CD4-positive, alpha-beta T cell (primary cell): Measurements from ENCODE around the gene OR9A2. TPM values are rescaled to one million over a fixed set of nuclear protein-coding genes. Genes with fewer than 3 reads are reported as not detected.

Source experiments
- ATAC-seq: fragments of 200-7000 bp; cut with Tn5 transposase; one replicate; pipeline ENCODE4 v1.10.0; 2022; ENCODE audit warnings: mild to moderate bottlenecking; ENCODE audit not compliant: poor library complexity
- CTCF ChIA-PET: fragments of 350-600 bp; sonication (Branson Sonifier 250); formaldehyde crosslinking; loops from one replicate; lab custom pipeline; 2021; ENCODE audit warnings: antibody characterized with exemption, inconsistent platforms; lab: Charles Lee
- POLR2A ChIA-PET: fragments of 350-600 bp; sonication (Branson Sonifier 250); formaldehyde crosslinking; loops from one replicate; lab custom pipeline; 2021; ENCODE audit warnings: antibody characterized with exemption, inconsistent platforms; lab: Charles Lee
- DNase-seq, 14 experiments: peaks; one replicate each; pipeline ENCODE4 v3.0.0-alpha.2; 2013 to 2020; ENCODE audit warnings: mixed read lengths in 2 of 14
- H3K27ac ChIP-seq, 2 donors: one replicate each; pipeline versions ENCODE4 v1.5.1 to v1.7.0; 2013; ENCODE audit warnings: low read length in 2 of 2, low read depth in 1 of 2, mild to moderate bottlenecking in 1 of 2
- H3K27me3 ChIP-seq, 2 experiments: 1 replicate in 1 of 2; 2 replicates in 1 of 2; pipeline versions ENCODE4 v1.6.1 to v1.7.0; 2013; ENCODE audit warnings: low read length in 2 of 2, control low read depth in 1 of 2, mild to moderate bottlenecking in 1 of 2, moderate library complexity in 1 of 2; ENCODE audit not compliant: insufficient read depth in 2 of 2, control insufficient read depth in 1 of 2
- H3K36me3 ChIP-seq: one replicate; pipeline ENCODE4 v1.6.1; 2013; ENCODE audit warnings: low read length, control low read depth; ENCODE audit not compliant: insufficient read depth
- H3K4me1 ChIP-seq: one replicate; pipeline ENCODE4 v1.6.1; 2013; ENCODE audit warnings: low read length, control low read depth; ENCODE audit not compliant: insufficient read depth
- H3K4me3 ChIP-seq: one replicate; pipeline ENCODE4 v1.5.1; 2013; ENCODE audit warnings: mild to moderate bottlenecking, low read length, moderate library complexity
- H3K9me3 ChIP-seq, 2 experiments: 1 replicate in 1 of 2; 2 replicates in 1 of 2; pipeline versions ENCODE4 v1.6.1 to v1.7.0; 2013; ENCODE audit warnings: low read length in 2 of 2, mild to moderate bottlenecking in 2 of 2, control low read depth in 1 of 2, moderate library complexity in 1 of 2; ENCODE audit not compliant: control insufficient read depth in 1 of 2, insufficient read depth in 1 of 2
- H3K27ac Mint-ChIP-seq: one replicate; pipeline ENCODE4 v1.8.0; 2020; ENCODE audit warnings: mixed read lengths
- H3K27me3 Mint-ChIP-seq: one replicate; pipeline ENCODE4 v1.8.0; 2021; ENCODE audit warnings: mixed read lengths
- H3K36me3 Mint-ChIP-seq: one replicate; pipeline ENCODE4 v1.8.0; 2021; ENCODE audit warnings: low read depth, mixed read lengths
- H3K4me1 Mint-ChIP-seq: one replicate; pipeline ENCODE4 v1.8.0; 2021; ENCODE audit warnings: low read depth, mixed read lengths
- H3K4me3 Mint-ChIP-seq: one replicate; pipeline ENCODE4 v1.8.0; 2020; ENCODE audit warnings: mild to moderate bottlenecking, mixed read lengths
- H3K9me3 Mint-ChIP-seq: one replicate; pipeline ENCODE4 v1.8.0; 2020; ENCODE audit warnings: mixed read lengths
- intact Hi-C, 2 experiments: fragments of 100-400 bp; cut with DNase I in 1 of 2; cut with micrococcal nuclease in 1 of 2; formaldehyde crosslinking; loops; one replicate each; pipeline versions ENCODE4 v1.15.1 to v1.9.0; 2023 to 2025; cut with DNase I, micrococcal nuclease
- total RNA-seq, 174 experiments: library from RNA in 2 of 174; stranded (reverse) in 2 of 174; gene quantifications; one replicate each; pipeline ENCODE4 v1.2.3 and lab custom pipeline; 2021 to 2026
- TF ChIP-seq, protein P1 (sequence below): fragments of 200-600 bp; IDR thresholded peaks from one replicate; pipeline ENCODE4 v1.8.0; 2022; ENCODE audit warnings: antibody characterized with exemption, mild to moderate bottlenecking

Gene OR9A2
- total RNA-seq, 2 experiments from 2014 or later = not detected

DNA sequence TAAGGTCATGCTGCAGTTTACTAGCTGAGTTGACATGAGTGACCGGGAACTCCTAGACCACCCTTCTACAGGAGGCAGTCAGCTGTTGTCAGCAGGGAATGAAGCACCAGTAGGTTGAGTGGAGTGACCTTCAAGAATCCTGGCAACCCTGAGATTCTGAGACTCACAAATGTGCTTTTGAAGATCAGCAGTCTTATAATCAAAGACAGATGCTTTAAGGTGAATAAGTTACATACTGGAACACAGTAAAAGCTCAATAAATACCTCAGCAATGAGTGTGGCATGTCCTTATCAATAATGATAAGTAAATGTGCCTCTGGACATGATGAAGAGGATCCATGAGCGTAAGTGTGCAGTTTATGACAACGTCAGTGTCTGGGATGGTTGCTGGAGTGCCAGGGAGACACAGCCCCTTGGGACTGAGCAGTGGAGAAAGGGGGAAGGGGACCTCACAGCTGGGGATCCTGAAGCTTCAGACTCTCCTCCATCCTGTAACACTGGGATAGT is 13.3 kb upstream of the OR9A2 start:
- Mint-ChIP-seq H3K4me3 (no peak overlapping the region), H3K27ac (no peak overlapping the region), H3K27me3 (no peaks in the 10 kb centered on the region), H3K36me3 (no peaks in the 10 kb centered on the region), H3K4me1 (no peaks in the 10 kb centered on the region), H3K9me3 (no peaks in the 10 kb centered on the region)
- POLR2A ChIA-PET = no interaction called here
- Histone ChIP-seq H3K36me3 (no peaks in the 10 kb centered on the region), H3K27me3 (no peaks in the 10 kb centered on the region), H3K4me1 (no peaks in the 10 kb centered on the region), H3K9me3 (no peaks in the 10 kb centered on the region), H3K4me3 (no peak overlapping the region), H3K27ac (no peak overlapping the region)
- TF ChIP-seq, protein P1, sequence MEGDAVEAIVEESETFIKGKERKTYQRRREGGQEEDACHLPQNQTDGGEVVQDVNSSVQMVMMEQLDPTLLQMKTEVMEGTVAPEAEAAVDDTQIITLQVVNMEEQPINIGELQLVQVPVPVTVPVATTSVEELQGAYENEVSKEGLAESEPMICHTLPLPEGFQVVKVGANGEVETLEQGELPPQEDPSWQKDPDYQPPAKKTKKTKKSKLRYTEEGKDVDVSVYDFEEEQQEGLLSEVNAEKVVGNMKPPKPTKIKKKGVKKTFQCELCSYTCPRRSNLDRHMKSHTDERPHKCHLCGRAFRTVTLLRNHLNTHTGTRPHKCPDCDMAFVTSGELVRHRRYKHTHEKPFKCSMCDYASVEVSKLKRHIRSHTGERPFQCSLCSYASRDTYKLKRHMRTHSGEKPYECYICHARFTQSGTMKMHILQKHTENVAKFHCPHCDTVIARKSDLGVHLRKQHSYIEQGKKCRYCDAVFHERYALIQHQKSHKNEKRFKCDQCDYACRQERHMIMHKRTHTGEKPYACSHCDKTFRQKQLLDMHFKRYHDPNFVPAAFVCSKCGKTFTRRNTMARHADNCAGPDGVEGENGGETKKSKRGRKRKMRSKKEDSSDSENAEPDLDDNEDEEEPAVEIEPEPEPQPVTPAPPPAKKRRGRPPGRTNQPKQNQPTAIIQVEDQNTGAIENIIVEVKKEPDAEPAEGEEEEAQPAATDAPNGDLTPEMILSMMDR = no peak
- DNase-seq (no peak), ATAC-seq (no peak)
- CTCF ChIA-PET = no interaction called here
- intact Hi-C loops = no loop called here

DNA sequence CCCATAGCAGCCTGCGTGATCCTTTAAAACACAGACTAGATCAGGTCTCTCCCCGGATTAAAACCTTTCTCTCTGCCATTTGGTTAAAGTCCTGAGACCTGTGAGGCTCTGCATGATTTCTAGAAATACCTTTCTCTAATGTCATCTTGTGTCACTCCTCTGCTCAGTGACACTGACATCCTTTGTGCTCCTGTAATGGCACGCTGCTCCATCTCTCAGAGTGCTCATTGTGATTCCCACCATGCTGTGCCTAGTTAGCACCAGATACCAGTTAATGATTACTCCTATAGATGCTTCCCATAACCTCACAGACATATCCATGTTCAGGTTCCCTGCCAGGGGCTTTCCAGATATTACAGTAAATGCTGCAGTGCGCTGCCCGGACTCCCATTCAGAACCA is 11.7 kb upstream of the OR9A2 start:
- POLR2A ChIA-PET = no interaction called here
- no peak overlapping the region for H3K4me3 Mint-ChIP-seq
- no peak overlapping the region for H3K27ac Mint-ChIP-seq

DNA sequence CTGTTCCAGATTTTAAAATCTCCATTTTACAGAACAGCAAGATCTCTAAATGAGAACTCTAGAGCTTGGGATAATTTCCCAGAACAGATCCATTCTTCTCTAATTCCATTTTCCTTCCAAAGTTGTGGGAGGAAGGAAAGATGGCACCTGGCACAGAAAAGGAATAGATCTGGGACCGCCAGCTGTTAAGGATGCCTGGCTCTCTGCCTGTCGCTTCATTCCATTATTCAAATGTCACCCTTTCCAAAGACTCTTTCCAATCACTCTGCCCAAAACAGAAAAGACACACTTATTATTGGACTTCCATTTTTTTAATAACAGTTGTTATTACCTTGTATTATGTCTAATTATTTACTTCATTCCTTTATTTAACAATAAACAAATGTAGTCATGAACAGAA is 751 bp upstream of the OR9A2 start:
- no peaks in the 10 kb centered on the region for H3K9me3 Mint-ChIP-seq
- no peak overlapping the region for H3K27ac Mint-ChIP-seq
- no peaks in the 10 kb centered on the region for H3K4me1 Mint-ChIP-seq
- ChIA-PET CTCF (no interaction called here), POLR2A (no interaction called here)
- H3K4me3 Mint-ChIP-seq = no peak overlapping the region
- H3K4me3 ChIP-seq = no peak overlapping the region
- DNase-seq (no peak), ATAC-seq (no peak)
- no peaks in the 10 kb centered on the region for H3K4me1 ChIP-seq
- intact Hi-C loops = no loop called here
- TF ChIP-seq, protein P1 = no peak
- H3K9me3 ChIP-seq = no peaks in the 10 kb centered on the region
- H3K27me3 Mint-ChIP-seq = peaks cover 38% of the 10 kb centered on the region
- no peaks in the 10 kb centered on the region for H3K36me3 ChIP-seq
- no peak overlapping the region for H3K27ac ChIP-seq
- H3K27me3 ChIP-seq = peaks cover 6 to 14% of the 10 kb centered on the region in 2 experiments
- no peaks in the 10 kb centered on the region for H3K36me3 Mint-ChIP-seq

More for the DNA sequence above, 11.7 kb upstream of the OR9A2 start:
- no peaks in the 10 kb centered on the region for H3K9me3 ChIP-seq
- TF ChIP-seq, protein P1 = no peak
- H3K36me3 Mint-ChIP-seq = no peaks in the 10 kb centered on the region
- intact Hi-C loops = no loop called here
- no peak overlapping the region for H3K27ac ChIP-seq
- H3K9me3 Mint-ChIP-seq = peaks cover 5% of the 10 kb centered on the region
- H3K36me3 ChIP-seq = no peaks in the 10 kb centered on the region
- ATAC-seq (no peak), DNase-seq (no peak)
- H3K4me3 ChIP-seq = no peak overlapping the region
- CTCF ChIA-PET = no interaction called here
- no peaks in the 10 kb centered on the region for H3K4me1 Mint-ChIP-seq
- H3K4me1 ChIP-seq = no peaks in the 10 kb centered on the region
- no peaks in the 10 kb centered on the region for H3K27me3 Mint-ChIP-seq
- no peaks in the 10 kb centered on the region for H3K27me3 ChIP-seq
